Astrocyte (in vitro differentiated cells and primary cell): ENCODE results near the gene YOD1.

Experiments used
- EZH2 ChIP-seq: IDR thresholded peaks from 2 replicates; pipeline ENCODE4 v1.6.1; 2012; ENCODE audit warnings: mild to moderate bottlenecking, low read length, inconsistent platforms; ENCODE audit not compliant: insufficient read depth
- TF ChIP-seq, protein P1 (sequence below): IDR thresholded peaks from 2 replicates; pipeline ENCODE4 v1.5.1; 2011; ENCODE audit warnings: low read depth, mild to moderate bottlenecking, inconsistent platforms, low read length, moderate library complexity; ENCODE audit not compliant: insufficient read depth

GRCh38 chr1:207050480-207051190 is 373 bp downstream of the YOD1 start:
- TF ChIP-seq, protein P1, sequence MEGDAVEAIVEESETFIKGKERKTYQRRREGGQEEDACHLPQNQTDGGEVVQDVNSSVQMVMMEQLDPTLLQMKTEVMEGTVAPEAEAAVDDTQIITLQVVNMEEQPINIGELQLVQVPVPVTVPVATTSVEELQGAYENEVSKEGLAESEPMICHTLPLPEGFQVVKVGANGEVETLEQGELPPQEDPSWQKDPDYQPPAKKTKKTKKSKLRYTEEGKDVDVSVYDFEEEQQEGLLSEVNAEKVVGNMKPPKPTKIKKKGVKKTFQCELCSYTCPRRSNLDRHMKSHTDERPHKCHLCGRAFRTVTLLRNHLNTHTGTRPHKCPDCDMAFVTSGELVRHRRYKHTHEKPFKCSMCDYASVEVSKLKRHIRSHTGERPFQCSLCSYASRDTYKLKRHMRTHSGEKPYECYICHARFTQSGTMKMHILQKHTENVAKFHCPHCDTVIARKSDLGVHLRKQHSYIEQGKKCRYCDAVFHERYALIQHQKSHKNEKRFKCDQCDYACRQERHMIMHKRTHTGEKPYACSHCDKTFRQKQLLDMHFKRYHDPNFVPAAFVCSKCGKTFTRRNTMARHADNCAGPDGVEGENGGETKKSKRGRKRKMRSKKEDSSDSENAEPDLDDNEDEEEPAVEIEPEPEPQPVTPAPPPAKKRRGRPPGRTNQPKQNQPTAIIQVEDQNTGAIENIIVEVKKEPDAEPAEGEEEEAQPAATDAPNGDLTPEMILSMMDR, result no peak
- no peak for TF ChIP-seq EZH2
